G401 (cell line): ENCODE data around the gene IFNL1. TPM values are rescaled to one million over a fixed set of nuclear protein-coding genes. Genes with fewer than 3 reads are reported as not detected.

ENCODE experiments used
- DNase-seq: peaks from one replicate; pipeline ENCODE4 v3.0.0-alpha.2; 2015; ENCODE audit warnings: low spot score
- in situ Hi-C: cut with HindIII; loops from 2 replicates; pipeline ENCODE4 v1.10.0; 2016; ENCODE audit warnings: low sequenced_read_pairs, mixed read lengths
- total RNA-seq: library from RNA; depleted of rRNA; stranded (reverse); fragments of >200 nt; shearing (Covaris generic); gene quantifications from 2 replicates; pipeline ENCODE4 v1.2.3, GENCODE V29; 2014; rRNA removed

IFNL1 gene
- total RNA-seq, 1 experiment from 2014 or later = not detected

GRCh38 chr19:39347332-39348164, 51.3 kb downstream of the IFNL1 start:
- in situ Hi-C loops = no loop called here
- DNase-seq = no peak

Other genes starting within 250 kb of the IFNL1 start
- not detected in 2 replicates for gene ACP7, start 212.0 kb upstream of the IFNL1 start, total RNA-seq
- 12.8 and 15.3 TPM in 2 replicates for gene PAK4, start 170.6 kb upstream of the IFNL1 start, total RNA-seq
- 1.7 and 4.5 TPM in 2 replicates for gene NCCRP1, start 99.4 kb upstream of the IFNL1 start, total RNA-seq
- gene SYCN, start 92.1 kb upstream of the IFNL1 start, total RNA-seq = not detected in 2 replicates
- not detected in 2 replicates for gene IFNL3, start 51.4 kb upstream of the IFNL1 start, total RNA-seq
- not detected in 2 replicates for gene IFNL4, start 47.6 kb upstream of the IFNL1 start, total RNA-seq
- gene IFNL2, start 28.0 kb upstream of the IFNL1 start, total RNA-seq = not detected in 2 replicates
- gene LRFN1, start 24.5 kb downstream of the IFNL1 start, total RNA-seq = 2.5 and 3.2 TPM in 2 replicates
- gene GMFG, start 39.6 kb downstream of the IFNL1 start, total RNA-seq = not detected in 2 replicates
- 44.2 and 64.2 TPM in 2 replicates for gene SAMD4B, start 46.0 kb downstream of the IFNL1 start, total RNA-seq
- gene PAF1, start 94.7 kb downstream of the IFNL1 start, total RNA-seq = 54.0 and 61.7 TPM in 2 replicates
- 35.9 and 71.8 TPM in 2 replicates for gene MED29, start 95.0 kb downstream of the IFNL1 start, total RNA-seq
- gene ZFP36, start 110.4 kb downstream of the IFNL1 start, total RNA-seq = 1.1 and 1.9 TPM in 2 replicates
- gene PLEKHG2, start 116.3 kb downstream of the IFNL1 start, total RNA-seq = 18.3 and 21.3 TPM in 2 replicates
- 167 and 180 TPM in 2 replicates for gene RPS16, start 139.5 kb downstream of the IFNL1 start, total RNA-seq
- gene SUPT5H, start 149.2 kb downstream of the IFNL1 start, total RNA-seq = 84.8 and 92.4 TPM in 2 replicates
- gene TIMM50, start 184.4 kb downstream of the IFNL1 start, total RNA-seq = 159 and 162 TPM in 2 replicates
- gene DLL3, start 202.5 kb downstream of the IFNL1 start, total RNA-seq = 12.4 and 15.6 TPM in 2 replicates
- gene SELENOV, start 218.7 kb downstream of the IFNL1 start, total RNA-seq = 4.1 and 27.2 TPM in 2 replicates
- gene EID2B, start 236.4 kb downstream of the IFNL1 start, total RNA-seq = 5.3 and 15.5 TPM in 2 replicates
- 19.9 and 31.4 TPM in 2 replicates for gene EID2, start 243.8 kb downstream of the IFNL1 start, total RNA-seq